HG02884 (cell line): ENCODE results near the gene ALG9.

ENCODE experiments used
- ATAC-seq: cut with Tn5 transposase; IDR thresholded peaks from one replicate; pipeline ENCODE4 v1.9.1; 2021; ENCODE audit warnings: mild to moderate bottlenecking, moderate library complexity; ENCODE audit not compliant: unreplicated experiment

The ALG9 gene

DNA sequence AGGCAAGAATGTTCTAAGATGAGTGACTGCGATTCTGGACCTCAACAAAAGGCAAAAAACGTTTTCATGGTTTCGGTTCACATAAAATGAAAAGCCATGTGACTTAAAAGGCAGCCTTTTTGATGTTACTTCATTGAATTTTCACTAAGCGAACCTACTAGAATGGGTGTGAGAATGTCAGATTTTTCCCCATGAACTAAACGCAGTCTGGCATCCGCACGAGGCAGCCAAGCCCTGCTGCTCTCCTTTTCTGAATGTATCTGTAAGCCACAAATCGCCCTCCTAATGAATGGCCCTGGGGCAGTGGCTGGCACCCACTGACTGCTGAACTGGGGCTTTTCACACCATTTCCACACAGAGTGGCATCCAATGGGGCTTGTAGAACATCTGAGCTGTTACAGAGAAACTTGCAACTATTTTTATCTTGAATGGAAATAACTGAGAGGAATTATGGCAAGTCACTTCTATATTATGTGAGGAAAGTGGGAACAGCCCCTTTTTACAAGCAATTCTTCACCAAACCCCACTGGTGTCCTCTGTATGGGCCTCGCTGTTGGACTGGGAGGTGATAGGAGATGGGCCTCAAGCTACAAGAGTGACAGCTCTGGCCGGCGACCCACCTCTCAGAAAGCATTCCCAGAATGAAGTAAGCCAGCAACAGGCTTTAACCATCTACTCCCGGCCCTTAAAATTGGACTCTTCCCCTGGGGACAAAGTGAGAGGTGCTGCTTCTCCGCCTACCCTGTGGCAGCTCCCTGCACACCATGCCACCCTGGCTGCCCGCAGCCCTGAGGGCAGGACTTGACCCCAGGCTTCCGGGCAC is 134.5 kb downstream of the ALG9 start:
- no peak for ATAC-seq
